OCI-LY7 (cell line): ENCODE measurements around the gene HTT-AS. TPM values are rescaled to one million over a fixed set of nuclear protein-coding genes. Genes with fewer than 3 reads are reported as not detected.

Experiments used
- BruUV-seq: library from RNA; stranded (reverse); fragments of 400-500 nt; replicated peaks from 2 replicates; lab custom pipeline; 2021; lab: Mats Ljungman, UMichigan
- CTCF ChIA-PET: fragments of 300-600 bp; sonication (Branson Sonifier 250); formaldehyde crosslinking; loops from one replicate; lab custom pipeline; 2022; ENCODE audit warnings: antibody characterized with exemption; ENCODE audit not compliant: unreplicated experiment; lab: Charles Lee
- POLR2A ChIA-PET: fragments of 300-600 bp; sonication (Branson Sonifier 250); formaldehyde crosslinking; loops from one replicate; lab custom pipeline; 2022; ENCODE audit warnings: antibody characterized with exemption; lab: Charles Lee
- DNase-seq: peaks from one replicate; pipeline ENCODE4 v3.0.0-alpha.2; 2015; ENCODE audit warnings: low spot score
- H2AFZ ChIP-seq: fragments of 200-600 bp; sonication (generic), shearing (Covaris generic); 2 replicates; pipeline ENCODE4 v1.6.1; 2014; ENCODE audit warnings: mild to moderate bottlenecking, antibody characterized with exemption, low read length, moderate library complexity
- H3K27ac ChIP-seq: fragments of 200-600 bp; sonication (generic); 2 replicates; pipeline ENCODE4 v1.5.1; 2014; ENCODE audit warnings: mixed run types, low read depth, mild to moderate bottlenecking, moderate library complexity, low read length, inconsistent platforms; ENCODE audit not compliant: poor library complexity, severe bottlenecking
- H3K36me3 ChIP-seq: fragments of 200-600 bp; sonication (generic); 2 replicates; pipeline ENCODE4 v1.6.1; 2014; ENCODE audit warnings: mild to moderate bottlenecking, antibody characterized with exemption, low read length, moderate library complexity, mixed read lengths; ENCODE audit not compliant: insufficient read depth
- H3K4me1 ChIP-seq: fragments of 200-600 bp; sonication (generic); 2 replicates; pipeline ENCODE4 v1.5.1; 2014; ENCODE audit warnings: mild to moderate bottlenecking, low read length; ENCODE audit not compliant: insufficient read depth, poor library complexity, severe bottlenecking
- H3K4me2 ChIP-seq: fragments of 200-600 bp; sonication (generic); 2 replicates; pipeline ENCODE4 v1.6.1; 2014; ENCODE audit warnings: mild to moderate bottlenecking, low read length
- H3K4me3 ChIP-seq: fragments of 200-600 bp; sonication (generic); 2 replicates; pipeline ENCODE4 v1.5.1; 2014; ENCODE audit warnings: mild to moderate bottlenecking, low read depth, low read length; ENCODE audit not compliant: poor library complexity, severe bottlenecking
- H3K79me2 ChIP-seq: fragments of 200-600 bp; sonication (generic); 2 replicates; pipeline ENCODE4 v1.6.1; 2016; ENCODE audit warnings: low read depth, mild to moderate bottlenecking, low read length, moderate library complexity, mixed read lengths; ENCODE audit not compliant: insufficient read depth
- H3K9me2 ChIP-seq: fragments of 200-600 bp; sonication (generic); 2 replicates; pipeline ENCODE4 v1.6.1; 2016; ENCODE audit warnings: mild to moderate bottlenecking, low read length, mixed read lengths; ENCODE audit not compliant: insufficient read depth
- H3K9me3 ChIP-seq: fragments of 200-600 bp; sonication (generic); 2 replicates; pipeline ENCODE4 v1.6.1; 2014; ENCODE audit warnings: mild to moderate bottlenecking, mixed run types, low read length, mixed read lengths
- H4K20me1 ChIP-seq: fragments of 200-600 bp; sonication (generic); 2 replicates; pipeline ENCODE4 v1.6.1; 2014; ENCODE audit warnings: mild to moderate bottlenecking, antibody characterized with exemption, low read length, moderate library complexity, mixed read lengths; ENCODE audit not compliant: insufficient read depth
- EZH2phosphoT487 ChIP-seq: fragments of 200-600 bp; sonication (generic); IDR thresholded peaks from 2 replicates; pipeline ENCODE4 v1.6.1; 2018; ENCODE audit warnings: low read depth, borderline replicate concordance, mild to moderate bottlenecking, mixed run types, antibody characterized with exemption, low read length, moderate library complexity, mixed read lengths
- intact Hi-C: fragments of 100-400 bp; cut with micrococcal nuclease; formaldehyde crosslinking; loops from one replicate; pipeline ENCODE4 v1.10.0; 2022; ENCODE audit not compliant: unreplicated experiment
- total RNA-seq, 2 experiments: library from RNA; depleted of rRNA in 1 of 2; stranded (reverse); fragments of >200 nt in 1 of 2; shearing (Covaris generic) in 1 of 2; gene quantifications; 2 replicates each; pipeline ENCODE4 v1.2.3, GENCODE V29; 2014 to 2022
- TF ChIP-seq, protein P1 (sequence below): fragments of 200-600 bp; sonication (generic); conservative IDR thresholded peaks from 2 replicates; pipeline ENCODE4 v1.5.1; 2014; ENCODE audit warnings: mild to moderate bottlenecking, antibody characterized with exemption, low read length, moderate library complexity, mixed read lengths

Gene HTT-AS
- total RNA-seq, 2 experiments from 2014 or later, result not detected

DNA sequence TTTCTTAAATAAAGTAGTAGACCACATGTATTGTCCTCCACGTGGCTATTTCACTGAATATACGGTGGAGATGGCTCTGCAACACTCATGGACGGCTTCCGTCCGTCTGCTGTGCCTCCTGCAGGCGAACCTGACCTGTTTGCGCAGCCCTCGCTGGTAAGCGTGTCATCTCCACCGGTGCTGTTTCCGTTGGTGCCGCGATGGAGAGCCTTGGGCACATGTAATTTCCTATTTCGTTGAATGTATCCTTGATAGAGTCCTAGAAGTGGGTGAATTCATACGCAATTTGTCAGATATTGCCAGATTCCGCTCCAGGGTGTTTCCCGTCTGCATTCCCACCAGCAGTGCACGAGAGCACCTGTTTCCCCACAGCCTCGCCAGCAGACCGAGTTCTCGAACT is 48.5 kb downstream of the HTT-AS start:
- H3K36me3 ChIP-seq, result no peaks in the 10 kb centered on the region
- no peak overlapping the region for H2AFZ ChIP-seq
- no peaks in the 10 kb centered on the region for H3K9me3 ChIP-seq
- POLR2A ChIA-PET, result interaction anchor here (0.7 kb wide), 1 partner anchor 648 kb away, joined by 5 read pairs; no protein-coding TSS in a partner anchor
- H4K20me1 ChIP-seq, result no peaks in the 10 kb centered on the region
- H3K79me2 ChIP-seq, result no peaks in the 10 kb centered on the region
- TF ChIP-seq, protein P1, sequence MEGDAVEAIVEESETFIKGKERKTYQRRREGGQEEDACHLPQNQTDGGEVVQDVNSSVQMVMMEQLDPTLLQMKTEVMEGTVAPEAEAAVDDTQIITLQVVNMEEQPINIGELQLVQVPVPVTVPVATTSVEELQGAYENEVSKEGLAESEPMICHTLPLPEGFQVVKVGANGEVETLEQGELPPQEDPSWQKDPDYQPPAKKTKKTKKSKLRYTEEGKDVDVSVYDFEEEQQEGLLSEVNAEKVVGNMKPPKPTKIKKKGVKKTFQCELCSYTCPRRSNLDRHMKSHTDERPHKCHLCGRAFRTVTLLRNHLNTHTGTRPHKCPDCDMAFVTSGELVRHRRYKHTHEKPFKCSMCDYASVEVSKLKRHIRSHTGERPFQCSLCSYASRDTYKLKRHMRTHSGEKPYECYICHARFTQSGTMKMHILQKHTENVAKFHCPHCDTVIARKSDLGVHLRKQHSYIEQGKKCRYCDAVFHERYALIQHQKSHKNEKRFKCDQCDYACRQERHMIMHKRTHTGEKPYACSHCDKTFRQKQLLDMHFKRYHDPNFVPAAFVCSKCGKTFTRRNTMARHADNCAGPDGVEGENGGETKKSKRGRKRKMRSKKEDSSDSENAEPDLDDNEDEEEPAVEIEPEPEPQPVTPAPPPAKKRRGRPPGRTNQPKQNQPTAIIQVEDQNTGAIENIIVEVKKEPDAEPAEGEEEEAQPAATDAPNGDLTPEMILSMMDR, result no peak
- no peak for TF ChIP-seq EZH2phosphoT487
- H3K27ac ChIP-seq, result no peak overlapping the region
- CTCF ChIA-PET, result no interaction called here
- intact Hi-C loops, result no loop called here
- DNase-seq, result no peak
- no TSS peak for BruUV-seq
- H3K9me2 ChIP-seq, result no peaks in the 10 kb centered on the region
- H3K4me2 ChIP-seq, result no peak overlapping the region
- H3K4me1 ChIP-seq, result peaks cover 4% of the 10 kb centered on the region
- no peak overlapping the region for H3K4me3 ChIP-seq

DNA sequence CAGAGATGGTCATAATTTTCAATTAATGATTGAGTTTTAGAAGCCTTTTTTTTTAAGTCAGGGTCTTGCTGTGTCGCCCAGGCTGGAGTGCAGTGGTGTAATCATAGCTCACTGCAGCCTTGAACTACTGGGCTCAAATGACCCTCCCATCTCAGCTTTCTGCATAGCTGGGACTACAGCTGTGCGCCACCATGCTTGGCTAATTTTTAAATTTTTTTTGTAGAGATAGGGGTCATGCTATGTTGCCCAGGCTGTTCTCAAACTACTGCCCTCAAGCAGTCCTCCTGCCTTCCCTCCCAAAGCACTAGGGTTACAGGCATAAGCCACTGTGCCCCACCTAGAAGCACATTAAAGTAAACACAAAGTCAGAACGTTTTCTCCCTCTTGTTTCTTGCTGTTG is 51.7 kb downstream of the HTT-AS start:
- TF ChIP-seq EZH2phosphoT487, result no peak
- TF ChIP-seq, protein P1, result no peak
- no peak for DNase-seq
- Histone ChIP-seq H4K20me1 (no peaks in the 10 kb centered on the region), H3K36me3 (no peaks in the 10 kb centered on the region), H3K9me2 (no peaks in the 10 kb centered on the region), H3K4me2 (no peak overlapping the region), H3K9me3 (no peaks in the 10 kb centered on the region), H2AFZ (no peak overlapping the region), H3K27ac (no peak overlapping the region), H3K4me1 (peaks cover 7% of the 10 kb centered on the region), H3K79me2 (no peaks in the 10 kb centered on the region), H3K4me3 (no peak overlapping the region)
- no TSS peak for BruUV-seq
- CTCF ChIA-PET, result no interaction called here
- intact Hi-C loops, result no loop called here
- POLR2A ChIA-PET, result no interaction called here

DNA sequence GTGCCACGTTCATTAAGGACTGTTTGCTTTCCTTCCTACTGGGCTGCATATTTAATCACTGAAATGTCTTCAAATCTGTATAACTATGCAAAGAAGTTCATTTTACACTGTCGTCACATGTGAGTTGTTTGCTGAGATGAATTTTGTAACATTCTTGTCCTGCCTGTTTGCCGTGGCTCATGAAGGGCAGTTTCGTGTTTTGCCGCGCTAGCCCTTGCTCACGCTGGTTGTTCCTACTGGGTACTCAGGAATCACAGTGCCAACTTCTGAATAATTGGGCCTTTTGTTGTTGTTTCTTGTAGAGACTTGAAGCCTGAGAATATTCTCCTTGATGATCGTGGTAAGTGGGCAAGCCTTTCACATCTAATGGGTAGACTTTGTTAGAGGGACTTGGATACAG is 52.2 kb downstream of the HTT-AS start:
- Histone ChIP-seq H3K9me3 (no peaks in the 10 kb centered on the region), H4K20me1 (no peaks in the 10 kb centered on the region), H3K79me2 (no peaks in the 10 kb centered on the region), H3K4me2 (no peak overlapping the region), H3K4me1 (peaks cover 10% of the 10 kb centered on the region), H3K4me3 (no peak overlapping the region), H3K36me3 (no peaks in the 10 kb centered on the region), H3K27ac (no peak overlapping the region), H2AFZ (no peak overlapping the region), H3K9me2 (no peaks in the 10 kb centered on the region)
- no TSS peak for BruUV-seq
- intact Hi-C loops, result no loop called here
- ChIA-PET CTCF (no interaction called here), POLR2A (interaction anchor here (1.2 kb wide), 1 partner anchor 18 kb away, joined by 3 read pairs; no protein-coding TSS in a partner anchor)
- DNase-seq, result no peak
- no peak for TF ChIP-seq EZH2phosphoT487
- TF ChIP-seq, protein P1, result no peak
